Stimulated activated CD8-positive, alpha-beta memory T cell treated with anti-CD3 and anti-CD28 coated beads, Interleukin-15, amount 100 ng/mL, for 24 hours (primary cell): Measurements from ENCODE around the gene CD2.

ENCODE experiments used
- DNase-seq: peaks from one replicate; pipeline ENCODE4 v3.0.0-alpha.2; 2020; ENCODE audit warnings: low read depth

CD2 gene, protein sequence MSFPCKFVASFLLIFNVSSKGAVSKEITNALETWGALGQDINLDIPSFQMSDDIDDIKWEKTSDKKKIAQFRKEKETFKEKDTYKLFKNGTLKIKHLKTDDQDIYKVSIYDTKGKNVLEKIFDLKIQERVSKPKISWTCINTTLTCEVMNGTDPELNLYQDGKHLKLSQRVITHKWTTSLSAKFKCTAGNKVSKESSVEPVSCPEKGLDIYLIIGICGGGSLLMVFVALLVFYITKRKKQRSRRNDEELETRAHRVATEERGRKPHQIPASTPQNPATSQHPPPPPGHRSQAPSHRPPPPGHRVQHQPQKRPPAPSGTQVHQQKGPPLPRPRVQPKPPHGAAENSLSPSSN

DNA sequence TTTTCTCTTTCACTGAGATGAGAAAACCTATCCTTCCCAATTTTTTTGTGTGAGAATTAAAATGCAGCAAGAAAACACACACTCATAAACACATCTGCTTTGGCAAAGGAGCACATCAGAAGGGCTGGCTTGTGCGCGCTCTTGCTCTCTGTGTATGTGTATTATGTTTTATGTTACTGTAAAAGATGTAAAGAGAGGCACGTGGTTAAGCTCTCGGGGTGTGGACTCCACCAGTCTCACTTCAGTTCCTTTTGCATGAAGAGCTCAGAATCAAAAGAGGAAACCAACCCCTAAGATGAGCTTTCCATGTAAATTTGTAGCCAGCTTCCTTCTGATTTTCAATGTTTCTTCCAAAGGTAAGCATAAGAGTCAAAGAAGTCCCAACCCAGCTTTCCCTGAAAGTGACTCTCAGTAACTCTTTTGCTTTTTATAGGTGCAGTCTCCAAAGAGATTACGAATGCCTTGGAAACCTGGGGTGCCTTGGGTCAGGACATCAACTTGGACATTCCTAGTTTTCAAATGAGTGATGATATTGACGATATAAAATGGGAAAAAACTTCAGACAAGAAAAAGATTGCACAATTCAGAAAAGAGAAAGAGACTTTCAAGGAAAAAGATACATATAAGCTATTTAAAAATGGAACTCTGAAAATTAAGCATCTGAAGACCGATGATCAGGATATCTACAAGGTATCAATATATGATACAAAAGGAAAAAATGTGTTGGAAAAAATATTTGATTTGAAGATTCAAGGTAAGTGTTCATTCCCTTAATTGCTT, at the start of gene CD2:
Gene CD2, plus strand, starts transcription at position 233 of the 780 bp plus-strand sequence. Its CDS starts 63 bp downstream, at position 296.
- no peak for DNase-seq

GRCh38 chr1:116706123-116706522, 48.1 kb upstream of the CD2 start:
- DNase-seq, result no peak

DNA sequence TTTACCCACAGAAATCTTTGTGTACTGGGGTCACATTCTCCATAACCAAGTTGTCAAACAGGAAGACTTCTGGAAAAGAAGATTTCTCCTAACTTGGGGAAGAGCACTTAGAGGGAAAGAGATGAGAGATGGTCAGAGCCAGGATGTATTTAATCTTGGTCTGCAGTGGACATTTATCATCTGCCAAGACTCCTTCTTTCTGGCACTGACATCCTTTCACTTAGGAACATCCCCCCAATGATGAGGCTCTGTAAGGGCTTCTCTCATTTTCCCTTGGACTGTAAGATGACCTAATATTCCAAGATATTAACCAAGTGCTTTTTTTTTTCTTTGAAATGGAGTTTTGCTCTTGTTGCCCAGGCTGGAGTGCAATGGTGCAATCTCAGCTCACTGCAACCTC, 47.4 kb upstream of the CD2 start:
- DNase-seq, result no peak

DNA sequence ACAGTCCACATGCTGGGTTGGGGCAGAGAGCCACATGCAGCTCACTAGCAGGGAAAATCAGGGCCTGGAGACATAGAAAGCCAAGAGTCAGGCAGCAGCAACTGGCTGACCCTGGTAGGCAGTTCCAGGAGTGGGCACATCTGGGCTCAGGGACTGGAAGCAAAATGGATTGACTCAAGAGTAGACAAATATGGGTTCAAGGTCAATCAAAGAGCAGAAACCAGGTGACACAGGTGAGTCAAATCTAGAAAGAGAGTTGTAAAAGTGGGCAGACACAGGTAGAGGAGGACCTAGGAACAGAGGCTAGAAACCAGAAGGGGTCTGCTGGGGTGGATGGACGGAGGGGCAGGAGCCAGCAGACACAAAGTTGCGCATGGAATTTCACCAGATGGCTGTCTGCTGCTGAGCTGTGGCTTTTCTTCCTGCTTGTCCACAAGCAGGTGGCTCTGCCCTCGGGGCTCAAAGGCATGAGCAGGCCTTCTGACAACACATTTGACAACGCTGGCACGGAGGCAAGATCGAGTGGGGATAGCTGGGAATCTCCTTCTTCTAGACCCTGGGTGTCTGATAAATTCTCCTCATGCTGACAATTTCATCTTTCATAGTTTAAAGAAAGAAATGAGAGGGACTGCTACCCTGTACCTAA, 45.9 kb upstream of the CD2 start:
- no peak for DNase-seq

DNA sequence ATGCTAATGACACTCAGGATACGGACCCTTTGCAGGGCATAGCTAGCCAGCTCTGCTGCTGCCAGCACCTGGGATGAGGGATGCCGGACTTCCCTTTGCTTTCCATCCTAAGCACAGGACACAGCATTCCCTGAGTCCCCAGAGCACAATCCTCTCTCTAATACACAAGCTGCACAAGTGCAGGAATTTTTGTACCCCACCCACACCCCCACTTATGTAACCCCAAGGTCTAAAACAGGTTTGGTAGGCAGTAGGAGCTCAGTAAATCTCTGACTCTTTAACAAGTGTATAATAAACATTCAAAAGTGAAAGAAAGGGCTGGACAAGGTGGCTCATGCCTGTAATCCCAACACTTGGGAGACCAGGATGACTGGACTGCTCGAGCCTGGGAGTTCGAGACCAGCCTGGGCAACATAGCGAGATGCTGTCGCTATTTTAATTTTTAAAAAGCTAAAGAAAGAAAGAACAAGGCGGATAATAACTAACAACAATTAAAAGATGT, 44.5 kb upstream of the CD2 start:
- DNase-seq, result no peak

DNA sequence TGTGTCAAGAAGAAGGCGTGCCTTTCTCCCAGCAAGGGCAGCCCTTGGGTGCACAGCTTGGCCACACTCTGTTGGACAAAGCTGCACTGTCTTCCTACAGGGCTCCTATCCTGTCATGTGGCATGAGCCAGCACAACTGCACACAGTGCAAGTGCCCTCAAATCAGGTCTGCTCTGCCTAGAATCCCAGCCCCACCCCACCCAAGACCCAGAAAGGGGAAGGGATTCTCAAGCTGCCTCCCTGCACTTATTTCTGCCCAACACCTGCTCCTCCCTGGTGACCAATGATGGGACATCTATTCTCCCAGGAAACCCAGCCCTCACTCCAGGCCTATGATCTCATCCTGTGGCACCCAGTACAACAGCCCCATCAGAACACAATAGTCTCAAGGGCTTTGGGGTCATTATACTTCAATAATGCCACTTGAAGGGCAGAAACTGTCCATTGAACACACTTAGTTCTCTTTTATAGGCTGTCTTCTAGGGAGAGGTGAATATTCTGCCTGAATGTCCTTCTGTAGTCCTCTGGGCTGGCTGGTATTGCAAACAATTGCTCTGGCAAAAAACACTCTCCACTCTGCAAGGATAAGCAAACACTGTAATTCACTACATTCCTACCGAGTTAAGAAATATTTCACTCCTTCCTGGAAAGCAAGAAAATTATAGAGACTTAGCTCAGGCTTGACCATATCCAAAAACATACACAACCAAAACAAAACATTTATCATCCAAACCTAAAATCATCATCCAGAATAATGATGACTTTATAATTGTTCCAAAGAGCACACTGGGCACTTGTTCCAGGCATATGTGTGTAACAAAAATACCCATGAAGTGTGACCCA, 43.6 kb upstream of the CD2 start:
- no peak for DNase-seq

GRCh38 chr1:116711263-116711840, 42.9 kb upstream of the CD2 start:
- no peak for DNase-seq

- no peak for DNase-seq
Measured at GRCh38 chr1:116712510-116712909, 41.7 kb upstream of the CD2 start.

- no peak for DNase-seq
Measured at GRCh38 chr1:116713474-116713873, 40.8 kb upstream of the CD2 start.

GRCh38 chr1:116716391-116716790, 37.8 kb upstream of the CD2 start:
- DNase-seq, result no peak

DNA sequence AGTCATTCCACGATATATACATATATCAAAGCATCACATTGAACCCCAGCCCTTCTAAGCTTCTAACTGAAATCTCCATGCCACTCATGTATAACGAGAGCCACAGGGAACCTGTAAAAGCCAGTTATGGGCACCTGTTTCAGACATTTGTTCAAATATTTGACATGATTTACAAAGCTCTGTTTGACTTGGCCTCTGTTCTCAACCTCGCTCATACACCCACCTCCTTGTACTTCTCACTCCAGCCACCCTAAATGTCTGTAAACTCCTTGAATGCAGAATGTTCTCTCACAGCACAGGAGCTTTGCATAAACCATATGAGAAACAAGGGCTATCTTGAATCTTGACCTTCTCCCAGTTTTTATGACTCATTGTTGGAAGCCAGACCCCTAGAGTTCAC, 36.9 kb upstream of the CD2 start:
- DNase-seq, result no peak

DNA sequence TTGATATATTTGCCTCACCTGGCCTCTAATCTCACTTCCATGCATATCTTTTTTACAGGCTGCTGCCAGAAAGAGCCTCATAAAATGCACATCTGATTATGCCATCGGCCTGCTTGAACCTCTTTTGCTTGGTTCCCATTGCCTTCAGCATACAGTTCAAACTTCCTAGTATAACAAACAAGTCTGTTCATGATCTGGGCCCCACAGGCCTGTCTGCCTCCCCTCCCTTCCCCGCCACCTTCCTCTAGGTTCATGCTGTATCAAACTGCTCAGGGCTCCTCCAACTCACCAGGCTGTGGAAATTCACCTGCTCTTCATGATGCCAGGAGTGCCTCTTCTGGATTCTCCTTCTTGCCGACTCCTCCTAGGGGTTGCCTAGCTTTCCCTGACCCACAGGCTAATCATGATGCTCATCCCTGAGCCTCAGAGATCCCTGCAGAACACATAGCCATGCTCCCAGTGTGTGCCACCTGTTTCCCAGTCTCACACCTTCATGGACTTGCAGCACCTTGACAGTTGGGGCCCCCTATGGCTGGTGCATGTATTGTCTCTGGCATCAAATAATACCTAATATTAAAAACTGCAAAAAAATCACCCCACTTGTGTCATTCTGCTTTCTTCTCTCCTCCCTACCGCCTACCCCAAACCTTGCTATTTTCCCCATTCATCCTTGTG, 33.7 kb upstream of the CD2 start:
- no peak for DNase-seq

GRCh38 chr1:116721039-116721405, 33.2 kb upstream of the CD2 start:
- DNase-seq, result no peak

DNA sequence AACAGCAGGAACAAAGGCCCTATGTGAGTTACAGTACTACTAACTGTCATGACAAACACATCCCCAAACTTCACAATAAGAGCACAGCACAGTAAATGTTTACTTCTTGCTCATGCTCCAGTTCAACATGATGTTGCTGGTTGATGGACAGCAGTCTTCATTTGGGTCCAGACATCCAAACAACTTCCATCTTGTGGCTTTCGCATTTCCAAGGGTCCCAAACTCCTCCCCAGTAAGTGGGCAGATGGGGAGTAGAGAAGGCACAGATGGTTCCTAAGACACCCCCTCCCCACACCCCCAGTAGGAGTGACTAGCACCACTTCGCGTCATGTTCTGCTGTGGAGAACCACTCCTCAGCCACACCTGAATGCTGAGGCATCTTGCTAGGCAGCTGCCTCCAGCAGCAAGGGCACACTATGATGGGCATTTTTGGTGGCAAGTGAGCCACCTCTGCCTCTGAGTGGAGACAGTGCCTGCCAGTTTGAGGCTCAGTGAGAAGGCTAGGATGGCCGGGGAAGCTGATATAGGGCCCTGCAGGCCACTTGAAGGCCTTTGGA, 32.7 kb upstream of the CD2 start:
- no peak for DNase-seq

- no peak for DNase-seq
Measured at GRCh38 chr1:116722016-116722838, 32.0 kb upstream of the CD2 start.

GRCh38 chr1:116724765-116725375, 29.4 kb upstream of the CD2 start:
- DNase-seq, result peak; percentile 45

GRCh38 chr1:116725798-116726197, 28.4 kb upstream of the CD2 start:
- DNase-seq, result no peak

DNA sequence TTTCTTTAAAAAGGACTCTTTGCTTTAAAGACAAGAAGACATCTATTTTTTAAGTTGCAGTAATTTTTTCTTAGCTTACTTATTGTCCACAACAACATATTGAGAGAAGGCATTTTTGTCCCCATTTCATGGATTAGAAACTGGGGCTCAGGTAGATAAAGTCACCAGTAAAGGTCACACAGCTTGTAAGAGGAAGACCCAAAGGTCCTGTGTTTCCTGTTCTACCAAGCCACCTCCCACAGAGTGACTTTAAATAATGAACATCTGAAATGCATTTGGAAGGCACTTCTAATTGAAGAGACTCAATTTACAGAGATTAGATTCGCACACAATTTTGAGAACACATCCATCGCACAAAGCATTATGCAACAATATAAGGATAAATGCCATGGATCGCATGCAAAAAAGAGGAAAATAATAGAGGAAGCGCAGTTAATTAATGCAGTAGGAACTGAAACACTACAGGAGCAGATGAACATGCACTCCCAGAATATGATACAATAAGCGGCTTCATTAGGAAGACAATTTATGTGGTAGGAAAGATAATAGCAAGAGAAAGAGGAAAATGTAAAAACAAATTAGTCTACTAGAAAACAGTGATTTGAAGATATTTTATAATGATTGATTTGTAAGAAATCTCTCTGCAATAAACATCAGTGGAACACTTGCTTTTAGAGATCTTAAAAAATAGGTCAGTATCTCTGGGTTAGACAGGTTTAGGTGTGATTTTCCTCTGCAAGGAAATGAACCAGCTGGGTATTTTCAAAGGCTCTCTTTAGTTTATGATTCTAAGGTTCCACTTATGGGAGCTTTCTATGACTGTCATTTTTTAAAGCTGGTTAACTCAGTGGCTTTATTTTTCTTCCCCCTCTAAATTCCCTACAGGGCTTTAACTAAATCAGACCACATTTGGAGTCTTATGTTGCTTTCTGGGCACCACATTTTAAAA, 27.1 kb upstream of the CD2 start:
- no peak for DNase-seq
